B cell (primary cell): ENCODE measurements around the gene COQ2.

Experiments used
- EZH2 ChIP-seq: IDR thresholded peaks from 2 replicates; pipeline ENCODE4 v1.6.1; 2012; ENCODE audit warnings: borderline replicate concordance, low read depth, mild to moderate bottlenecking, moderate library complexity, low read length; ENCODE audit not compliant: insufficient read depth, poor library complexity, severe bottlenecking
- TF ChIP-seq, protein P1 (sequence below): fragments of 200-600 bp; IDR thresholded peaks from one replicate; pipeline ENCODE4 v1.8.0; 2022; ENCODE audit warnings: antibody characterized with exemption, mild to moderate bottlenecking

DNA sequence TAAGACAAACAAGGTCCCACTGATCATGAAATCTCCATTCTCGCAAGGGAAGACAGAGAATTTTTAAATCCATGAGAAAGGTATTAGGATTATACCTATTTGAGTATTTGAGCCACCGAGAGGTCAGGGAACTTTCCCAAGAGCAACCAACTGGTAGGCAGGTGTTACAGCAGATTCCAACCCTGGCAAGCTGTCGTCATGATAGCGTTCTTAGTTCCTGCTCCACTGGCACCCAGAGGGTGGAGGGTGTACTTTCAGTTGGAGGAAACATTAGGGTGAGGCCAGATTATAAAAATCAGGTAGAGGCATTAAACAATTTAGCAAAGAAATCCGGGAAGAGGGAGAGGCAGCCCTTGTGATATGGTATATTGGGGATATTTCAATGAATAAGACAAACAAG is 23.3 kb downstream of the COQ2 start:
- no peak for TF ChIP-seq EZH2
- TF ChIP-seq, protein P1, sequence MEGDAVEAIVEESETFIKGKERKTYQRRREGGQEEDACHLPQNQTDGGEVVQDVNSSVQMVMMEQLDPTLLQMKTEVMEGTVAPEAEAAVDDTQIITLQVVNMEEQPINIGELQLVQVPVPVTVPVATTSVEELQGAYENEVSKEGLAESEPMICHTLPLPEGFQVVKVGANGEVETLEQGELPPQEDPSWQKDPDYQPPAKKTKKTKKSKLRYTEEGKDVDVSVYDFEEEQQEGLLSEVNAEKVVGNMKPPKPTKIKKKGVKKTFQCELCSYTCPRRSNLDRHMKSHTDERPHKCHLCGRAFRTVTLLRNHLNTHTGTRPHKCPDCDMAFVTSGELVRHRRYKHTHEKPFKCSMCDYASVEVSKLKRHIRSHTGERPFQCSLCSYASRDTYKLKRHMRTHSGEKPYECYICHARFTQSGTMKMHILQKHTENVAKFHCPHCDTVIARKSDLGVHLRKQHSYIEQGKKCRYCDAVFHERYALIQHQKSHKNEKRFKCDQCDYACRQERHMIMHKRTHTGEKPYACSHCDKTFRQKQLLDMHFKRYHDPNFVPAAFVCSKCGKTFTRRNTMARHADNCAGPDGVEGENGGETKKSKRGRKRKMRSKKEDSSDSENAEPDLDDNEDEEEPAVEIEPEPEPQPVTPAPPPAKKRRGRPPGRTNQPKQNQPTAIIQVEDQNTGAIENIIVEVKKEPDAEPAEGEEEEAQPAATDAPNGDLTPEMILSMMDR, result no peak
